Activated naive CD4-positive, alpha-beta T cell treated with anti-CD3 and anti-CD28 coated beads, Interleukin-2, amount 50 U/mL, for 16 hours (primary cell): ENCODE results near the gene ASH1L.

Experiments used
- DNase-seq: peaks from one replicate; pipeline ENCODE4 v3.0.0-alpha.2; 2020

The ASH1L gene

DNA sequence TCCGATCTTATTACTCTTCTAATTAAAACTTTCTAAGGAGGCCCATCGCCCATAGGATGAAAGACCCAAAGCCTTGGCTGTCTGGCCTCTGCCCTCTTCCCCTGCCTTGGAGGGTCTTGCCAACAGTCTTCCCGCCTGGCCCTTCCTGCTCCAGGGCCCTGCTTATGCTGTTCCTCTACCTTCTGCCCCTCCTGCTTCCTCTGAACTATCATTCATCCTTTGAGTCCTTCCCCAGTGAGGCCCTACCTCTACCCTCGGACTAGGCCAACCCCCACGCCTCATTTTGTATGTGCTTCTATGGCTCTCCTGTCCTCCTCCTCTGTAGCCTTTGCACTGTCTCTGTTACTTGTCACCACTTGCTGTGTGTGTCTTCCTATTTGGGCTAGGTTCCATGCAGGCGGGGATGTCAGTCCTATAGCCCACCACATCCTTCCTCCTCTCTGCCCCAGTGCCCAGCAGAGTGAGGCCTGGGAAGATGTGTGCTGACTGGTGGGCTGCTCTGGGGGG lies 236.5 kb downstream of the ASH1L start:
- no peak for DNase-seq

DNA sequence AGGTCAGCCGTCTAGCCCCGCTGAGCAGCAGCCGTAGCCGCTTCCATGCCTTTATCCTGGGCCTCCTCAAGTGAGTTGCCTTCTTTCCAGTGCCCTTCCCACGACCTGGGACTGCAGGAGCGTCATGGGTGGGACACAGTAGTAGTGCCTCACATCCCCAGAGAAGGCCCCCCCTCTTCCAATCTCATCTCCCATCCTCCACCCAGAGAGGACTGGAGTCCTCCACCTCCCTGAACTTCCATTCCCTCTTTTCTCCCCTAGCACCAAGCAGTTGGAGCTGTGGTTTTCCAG lies 237.1 kb downstream of the ASH1L start:
- DNase-seq = no peak

DNA sequence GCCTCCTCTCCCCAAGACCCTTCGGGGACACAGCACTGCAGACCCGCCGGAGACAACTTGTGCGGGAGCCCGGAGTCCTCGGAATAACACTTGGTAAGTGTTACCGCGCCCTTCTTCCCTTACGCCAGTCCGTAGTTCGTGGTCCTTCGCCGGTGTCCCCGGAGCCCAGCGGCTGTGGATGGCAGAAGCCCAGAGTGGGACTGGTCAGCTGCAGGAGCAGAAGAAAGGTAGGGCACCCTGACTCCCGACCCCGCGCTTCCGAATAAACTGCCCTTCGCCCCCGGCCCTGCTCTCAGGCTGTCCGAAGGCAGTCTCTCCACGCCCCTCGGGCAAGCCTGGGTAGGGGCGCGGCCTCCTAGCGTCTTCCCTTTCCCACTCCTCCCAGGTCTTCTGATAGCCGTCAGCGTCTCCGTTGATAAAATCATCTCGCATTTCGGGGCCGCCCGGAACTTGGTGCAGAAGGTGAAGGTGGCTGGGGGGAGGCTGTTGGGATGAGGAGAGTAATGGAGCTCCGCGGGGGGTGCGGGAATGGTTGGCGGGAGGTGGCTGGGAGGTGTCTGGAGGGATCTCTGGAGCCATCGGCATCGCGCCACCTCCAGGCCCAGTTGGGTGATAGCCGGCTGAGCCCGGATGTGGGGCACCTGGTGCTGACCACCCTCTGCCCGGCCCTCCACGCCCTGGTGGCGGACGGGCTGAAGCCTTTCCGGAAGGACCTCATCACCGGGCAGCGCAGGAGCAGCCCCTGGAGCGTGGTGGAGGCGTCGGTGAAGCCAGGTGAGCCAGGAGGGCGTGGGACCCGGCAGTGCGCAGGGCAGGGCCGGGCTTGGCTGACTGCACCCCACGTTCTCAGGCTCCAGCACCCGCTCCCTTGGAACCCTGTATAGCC lies 237.6 kb downstream of the ASH1L start:
- no peak for DNase-seq

DNA sequence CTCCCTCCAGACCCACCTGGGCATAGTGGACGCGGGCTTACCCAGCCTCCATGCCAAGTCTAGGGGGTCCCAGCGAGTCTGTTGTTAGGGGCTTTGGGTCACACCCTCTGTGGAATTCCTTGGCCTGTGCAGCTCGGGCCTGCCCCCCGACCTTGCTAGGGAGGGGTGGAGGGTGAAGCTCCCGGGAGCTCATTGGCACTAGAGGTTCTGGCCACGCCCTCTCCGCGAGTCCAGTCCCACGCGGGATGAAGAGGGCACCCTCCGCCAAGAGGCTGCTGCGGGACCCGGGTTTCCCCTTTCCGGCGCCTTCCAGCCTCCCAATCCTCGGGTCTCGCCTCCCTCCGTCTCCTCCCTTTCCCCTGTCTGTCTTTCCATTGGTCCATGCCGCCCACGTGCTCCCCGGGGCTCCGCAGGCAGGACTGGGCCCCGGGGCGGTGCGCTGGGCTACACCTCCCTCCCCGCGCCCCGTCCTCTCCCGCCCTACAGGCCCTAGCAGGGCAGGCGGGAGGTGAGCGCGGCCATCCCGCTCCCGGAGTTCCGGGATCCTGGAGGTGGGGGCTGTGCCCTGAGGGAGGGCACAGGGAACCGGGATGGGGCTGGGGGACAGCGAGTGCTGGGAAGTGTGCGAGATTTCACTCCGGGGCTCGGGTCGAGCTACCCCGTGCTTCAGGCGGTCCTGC lies 238.4 kb downstream of the ASH1L start:
- peak; percentile 90 for DNase-seq

DNA sequence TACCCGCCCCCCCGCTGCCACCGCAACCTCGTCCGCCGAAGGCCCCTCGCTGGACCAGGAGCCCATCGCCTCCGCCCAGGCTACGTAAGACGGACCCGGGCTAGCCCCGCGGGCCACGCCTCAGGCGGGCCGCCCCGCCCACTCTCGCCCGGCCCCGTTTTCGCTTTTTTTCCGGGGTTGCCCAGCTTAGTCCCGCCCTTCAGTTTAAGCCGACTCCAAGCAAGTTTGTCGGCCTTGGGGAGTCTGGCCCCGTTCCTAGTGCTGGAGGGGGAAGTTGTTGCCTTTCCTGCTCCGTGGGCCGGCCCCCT lies 238.9 kb downstream of the ASH1L start:
- DNase-seq = peak; percentile 74

DNA sequence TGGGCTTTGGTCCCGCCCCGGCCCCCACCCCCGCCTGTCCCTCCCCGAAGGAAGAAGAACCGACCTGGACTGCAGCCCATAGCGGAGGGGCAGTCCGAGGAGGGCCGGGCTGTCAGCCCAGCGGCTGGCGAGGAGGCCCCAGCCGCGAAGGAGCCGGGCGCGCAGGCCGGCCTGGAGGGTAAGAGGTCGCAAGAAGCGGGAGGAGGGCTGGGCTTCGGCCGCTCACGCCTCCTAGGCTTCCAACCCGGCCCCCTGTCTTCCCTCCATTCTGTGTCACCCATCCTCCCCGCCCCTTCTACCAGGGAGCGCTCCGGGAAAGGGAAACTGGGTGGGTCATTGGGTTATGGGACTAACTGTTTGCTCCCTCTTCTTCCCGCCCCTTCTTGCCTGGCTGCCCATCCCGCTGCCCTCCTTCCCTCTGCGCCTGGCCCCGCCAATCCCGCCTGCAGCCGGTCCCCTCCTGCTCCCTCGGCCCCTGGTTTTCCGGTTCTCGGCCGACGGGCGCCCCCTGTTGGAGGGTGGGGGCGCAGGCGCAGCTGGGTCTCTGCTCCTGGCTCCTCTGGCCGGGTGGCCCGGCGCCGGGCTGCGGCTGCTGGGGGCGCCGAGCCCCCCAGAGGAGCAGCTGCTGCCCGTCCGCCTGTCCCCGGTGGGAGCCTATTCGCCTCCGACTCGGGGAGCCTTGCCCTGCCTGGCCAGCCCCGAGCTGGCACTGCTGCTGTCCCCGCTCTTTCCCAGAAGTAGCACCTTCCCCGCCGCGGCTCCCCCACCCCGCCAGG lies 239.5 kb downstream of the ASH1L start:
- DNase-seq = peak; percentile 88

DNA sequence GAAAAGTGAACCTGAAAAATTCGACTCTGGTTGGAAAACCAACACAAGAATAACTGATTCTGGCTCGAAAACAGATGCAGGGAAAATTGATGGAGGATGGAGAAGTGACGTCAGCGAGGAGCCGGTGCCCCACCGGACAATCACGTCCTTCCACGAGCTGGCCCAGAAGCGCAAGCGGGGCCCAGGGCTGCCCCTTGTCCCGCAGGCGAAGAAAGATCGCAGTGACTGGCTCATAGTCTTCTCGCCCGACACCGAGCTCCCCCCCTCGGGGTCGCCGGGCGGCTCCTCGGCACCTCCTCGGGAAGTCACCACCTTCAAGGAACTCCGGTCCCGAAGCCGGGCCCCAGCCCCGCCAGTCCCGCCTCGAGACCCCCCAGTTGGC lies 240.0 kb downstream of the ASH1L start:
- peak; percentile 21 for DNase-seq

DNA sequence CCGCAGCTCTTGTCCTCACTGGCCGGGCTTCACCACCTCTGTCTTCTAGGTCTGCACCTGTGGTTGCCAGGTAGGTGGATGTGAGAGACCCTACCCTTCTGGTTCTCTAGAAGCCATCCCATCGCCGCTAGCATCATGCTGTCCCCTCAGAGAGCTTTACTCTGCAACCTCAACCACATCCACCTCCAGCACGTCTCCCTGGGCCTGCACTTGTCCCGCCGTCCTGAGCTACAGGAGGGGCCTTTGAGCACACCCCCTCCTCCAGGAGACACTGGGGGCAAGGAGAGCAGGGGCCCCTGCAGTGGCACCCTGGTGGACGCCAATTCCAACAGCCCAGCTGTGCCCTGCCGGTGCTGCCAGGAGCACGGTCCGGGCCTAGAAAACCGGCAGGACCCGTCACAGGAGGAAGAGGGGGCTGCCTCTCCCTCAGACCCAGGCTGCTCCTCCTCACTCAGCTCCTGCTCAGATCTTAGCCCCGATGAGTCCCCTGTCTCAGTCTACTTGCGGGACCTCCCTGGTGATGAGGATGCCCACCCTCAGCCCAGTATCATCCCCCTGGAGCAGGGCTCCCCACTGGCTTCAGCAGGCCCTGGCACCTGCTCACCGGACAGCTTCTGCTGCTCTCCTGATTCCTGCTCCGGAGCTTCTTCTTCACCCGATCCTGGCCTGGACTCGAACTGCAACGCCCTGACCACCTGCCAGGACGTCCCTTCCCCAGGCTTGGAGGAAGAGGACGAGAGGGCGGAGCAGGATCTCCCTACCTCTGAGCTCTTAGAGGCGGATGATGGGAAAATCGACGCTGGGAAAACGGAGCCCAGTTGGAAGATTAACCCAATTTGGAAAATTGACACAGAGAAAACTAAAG lies 240.7 kb downstream of the ASH1L start:
- no peak for DNase-seq

DNA sequence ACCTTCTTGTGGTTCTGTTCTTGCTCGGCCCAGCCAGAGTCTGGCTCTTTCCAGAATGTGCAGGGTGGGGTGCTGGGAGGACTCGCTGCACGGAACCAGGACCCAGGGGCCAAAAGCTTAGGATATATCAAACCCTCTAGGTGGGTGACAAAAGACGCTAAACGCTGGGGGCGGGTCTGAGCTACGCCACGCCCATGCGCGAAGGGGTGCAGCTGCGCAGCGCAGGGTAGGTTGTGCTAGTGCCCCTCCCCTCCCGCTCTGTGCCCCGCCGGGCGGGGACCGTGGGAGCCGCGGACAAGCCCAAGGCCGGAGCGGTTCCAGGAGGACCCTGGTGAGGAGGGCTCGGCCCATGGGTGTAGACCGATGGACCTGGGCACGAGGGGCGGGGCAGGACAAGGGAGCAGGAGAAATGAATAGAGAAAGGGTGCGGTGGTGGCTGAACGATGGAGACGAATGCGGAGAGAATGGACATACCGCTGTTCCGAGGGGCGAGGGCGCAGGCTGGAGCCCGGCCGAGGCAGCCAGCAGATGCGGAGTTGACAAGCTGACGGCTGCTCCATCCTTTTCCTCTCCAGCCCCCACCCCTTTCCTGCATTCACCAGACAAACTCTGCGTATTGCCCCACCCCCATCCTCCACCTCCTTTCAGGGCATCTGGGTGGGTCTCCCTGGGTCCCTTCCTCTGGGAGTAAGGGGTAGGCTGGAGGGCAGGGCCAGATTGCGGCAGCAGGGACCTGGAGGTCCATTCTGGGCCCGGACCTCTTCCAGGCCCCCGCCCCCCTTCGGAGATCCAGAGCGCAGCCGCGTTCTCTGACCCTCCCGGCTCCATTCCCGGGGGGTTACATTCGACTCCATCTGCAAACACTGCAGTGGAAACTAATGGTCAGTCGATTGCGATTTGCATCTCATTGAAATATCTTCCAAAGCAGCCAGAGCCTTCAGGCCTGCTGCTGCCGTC lies 241.7 kb downstream of the ASH1L start, which contains the start of gene RUSC1:
Gene RUSC1, plus strand, starts transcription at position 234 of the 957 bp plus-strand sequence. CDS start 880 bp downstream, outside the sequence.
- peak; percentile 81 for DNase-seq

DNA sequence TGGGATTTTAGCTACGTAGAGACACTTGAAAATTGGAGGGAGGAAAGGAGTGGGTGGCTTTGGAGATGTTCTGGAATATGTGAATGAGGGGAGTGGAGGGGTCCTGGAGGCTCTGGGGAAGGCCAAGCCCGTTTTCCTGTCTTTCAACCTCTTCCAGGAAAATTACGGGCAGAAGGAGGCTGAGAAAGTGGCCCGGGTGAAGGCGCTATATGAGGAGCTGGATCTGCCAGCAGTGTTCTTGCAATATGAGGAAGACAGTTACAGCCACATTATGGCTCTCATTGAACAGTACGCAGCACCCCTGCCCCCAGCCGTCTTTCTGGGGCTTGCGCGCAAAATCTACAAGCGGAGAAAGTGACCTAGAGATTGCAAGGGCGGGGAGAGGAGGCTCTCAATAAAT lies 242.4 kb downstream of the ASH1L start:
- no peak for DNase-seq

DNA sequence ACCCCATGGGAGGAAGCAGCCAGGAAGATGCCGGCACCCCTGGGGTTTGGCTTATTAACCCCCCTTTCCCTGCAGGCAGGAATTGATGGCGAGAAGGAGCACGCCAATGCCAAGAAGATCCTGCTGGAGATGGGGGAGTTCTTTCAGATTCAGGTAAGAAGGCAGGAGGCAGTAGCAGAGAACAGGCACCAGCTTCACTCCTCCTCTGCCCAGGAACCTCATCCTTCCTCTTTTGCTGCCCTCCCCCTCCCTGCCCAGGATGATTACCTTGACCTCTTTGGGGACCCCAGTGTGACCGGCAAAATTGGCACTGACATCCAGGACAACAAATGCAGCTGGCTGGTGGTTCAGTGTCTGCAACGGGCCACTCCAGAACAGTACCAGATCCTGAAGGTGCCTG lies 243.1 kb downstream of the ASH1L start:
- DNase-seq = no peak

DNA sequence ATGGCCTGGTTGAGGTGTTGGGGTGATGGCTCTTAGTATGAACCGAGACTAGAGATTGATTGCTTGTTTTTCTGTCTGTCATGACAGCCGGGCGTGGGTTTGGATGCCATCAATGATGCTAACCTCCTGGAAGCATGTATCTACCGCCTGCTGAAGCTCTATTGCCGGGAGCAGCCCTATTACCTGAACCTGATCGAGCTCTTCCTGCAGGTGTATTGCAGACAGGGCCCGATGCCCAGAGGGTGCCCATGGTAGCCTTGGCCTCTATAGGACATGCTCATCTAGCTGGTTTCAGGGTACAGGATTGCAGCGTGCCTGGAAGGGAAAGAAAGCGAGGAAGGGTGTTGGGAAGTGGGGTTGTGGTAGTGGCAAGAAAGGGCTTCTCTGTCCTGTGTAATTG lies 244.5 kb downstream of the ASH1L start:
- no peak for DNase-seq

DNA sequence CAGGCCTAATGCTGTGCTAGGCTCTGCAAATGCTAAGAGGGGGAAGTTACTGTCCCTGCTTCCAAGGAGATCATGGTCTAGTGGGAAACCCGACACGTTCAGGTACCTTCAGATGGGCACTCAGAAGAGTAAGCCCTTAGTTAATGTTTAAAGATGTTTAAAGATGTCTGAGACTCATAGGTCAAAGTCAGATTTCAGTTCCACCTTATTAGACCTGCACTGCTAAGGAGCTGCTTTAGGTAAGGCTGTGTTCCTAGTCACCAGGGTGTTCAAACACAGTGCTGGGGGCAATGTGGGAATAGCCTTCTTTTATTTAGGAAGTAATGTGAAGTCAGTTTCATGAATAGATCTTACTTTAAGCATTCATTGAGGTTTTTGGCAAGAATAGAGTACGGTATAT lies 245.7 kb downstream of the ASH1L start:
- no peak for DNase-seq

DNA sequence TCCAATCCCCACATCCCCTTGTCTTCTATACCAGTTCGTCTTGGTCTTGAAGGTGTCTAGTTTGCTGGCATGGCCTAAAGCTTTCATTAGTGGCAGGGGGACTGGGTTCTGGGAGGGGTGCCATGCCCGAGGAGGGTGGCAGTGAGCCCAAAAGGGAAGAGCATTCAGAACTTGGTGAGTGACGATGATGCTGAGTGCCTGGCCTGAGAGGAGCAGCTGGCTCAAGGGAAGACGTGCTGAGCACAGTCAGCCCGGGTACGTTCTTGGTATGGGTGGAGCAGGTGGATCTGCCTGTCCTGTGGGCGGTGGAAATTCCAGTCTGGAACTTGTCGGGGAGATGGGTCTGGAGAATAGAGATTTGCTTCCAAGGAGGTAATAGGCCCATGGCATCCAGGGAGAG lies 249.3 kb downstream of the ASH1L start:
- DNase-seq = no peak

DNA sequence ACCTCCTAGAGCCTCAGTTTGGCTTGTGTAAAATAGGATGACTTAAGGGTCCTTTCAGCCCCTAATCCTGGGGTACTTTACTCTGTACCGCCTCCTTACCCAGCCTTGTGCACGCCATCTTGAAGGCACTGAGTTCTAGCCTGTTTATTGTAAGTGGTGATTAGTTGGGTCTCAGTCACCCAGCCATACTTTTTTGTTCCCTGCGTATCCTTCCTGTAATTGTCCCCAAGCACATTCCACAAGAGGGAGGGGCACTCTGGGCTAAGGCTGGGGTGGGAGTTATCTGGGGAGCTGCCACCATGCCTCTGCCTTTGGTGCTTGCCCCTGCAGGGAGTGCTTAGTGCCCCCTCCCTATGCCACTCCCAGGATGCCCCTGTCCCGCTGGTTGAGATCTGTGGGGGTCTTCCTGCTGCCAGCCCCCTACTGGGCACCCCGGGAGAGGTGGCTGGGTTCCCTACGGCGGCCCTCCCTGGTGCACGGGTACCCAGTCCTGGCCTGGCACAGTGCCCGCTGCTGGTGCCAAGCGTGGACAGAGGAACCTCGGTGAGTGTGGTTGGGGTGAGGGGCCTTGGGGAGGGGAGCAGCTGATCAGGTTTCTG lies 253.1 kb downstream of the ASH1L start:
- no peak for DNase-seq

DNA sequence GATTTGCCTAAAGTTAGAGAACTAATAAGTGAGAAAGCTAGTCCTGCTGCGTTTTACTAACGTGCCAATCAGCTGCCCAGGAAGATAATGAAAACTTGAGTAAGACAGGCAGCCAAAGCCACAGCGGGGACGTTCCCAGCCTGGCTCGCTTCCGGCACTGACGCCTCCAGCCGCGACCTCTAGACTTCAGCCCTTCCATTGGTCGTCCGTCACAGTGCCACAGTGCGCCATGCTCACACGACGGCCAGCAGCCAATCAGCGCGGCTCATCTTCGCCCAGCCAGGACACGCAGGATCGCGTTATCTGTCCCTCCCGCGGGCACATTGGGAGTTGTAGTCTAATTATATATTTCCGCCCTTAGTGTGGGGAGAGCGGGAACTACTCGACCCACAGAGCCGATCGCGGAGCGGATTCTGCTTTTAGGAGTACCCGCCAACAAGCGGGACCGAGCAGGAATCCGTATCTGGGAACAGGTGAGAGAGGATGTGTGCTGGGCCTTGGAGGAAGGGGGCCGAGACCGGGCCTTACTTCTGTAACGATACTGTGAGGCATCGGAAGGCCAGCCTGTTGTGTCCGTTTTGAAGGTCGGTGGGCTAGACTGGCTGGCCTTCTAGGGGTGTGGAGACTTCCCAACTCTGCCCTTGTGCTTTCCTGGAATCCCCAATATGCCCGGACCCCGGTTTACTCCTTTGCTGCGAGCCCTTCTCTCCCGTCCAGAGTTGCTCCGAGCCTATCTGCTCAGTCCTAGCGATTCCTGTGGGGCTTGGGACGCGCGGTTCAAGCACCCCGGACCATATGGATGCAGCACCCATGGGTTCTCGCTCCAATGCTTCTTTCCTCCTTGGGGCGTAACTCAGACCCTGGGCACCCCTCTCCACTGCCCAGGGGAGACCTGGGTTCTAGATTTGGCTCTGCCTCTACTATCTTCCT lies 253.8 kb downstream of the ASH1L start, which contains the start of gene FDPS:
Gene FDPS, plus strand, starts transcription at position 374 of the 930 bp plus-strand sequence. CDS start 924 bp downstream, outside the sequence.
- DNase-seq = peak; percentile 97

DNA sequence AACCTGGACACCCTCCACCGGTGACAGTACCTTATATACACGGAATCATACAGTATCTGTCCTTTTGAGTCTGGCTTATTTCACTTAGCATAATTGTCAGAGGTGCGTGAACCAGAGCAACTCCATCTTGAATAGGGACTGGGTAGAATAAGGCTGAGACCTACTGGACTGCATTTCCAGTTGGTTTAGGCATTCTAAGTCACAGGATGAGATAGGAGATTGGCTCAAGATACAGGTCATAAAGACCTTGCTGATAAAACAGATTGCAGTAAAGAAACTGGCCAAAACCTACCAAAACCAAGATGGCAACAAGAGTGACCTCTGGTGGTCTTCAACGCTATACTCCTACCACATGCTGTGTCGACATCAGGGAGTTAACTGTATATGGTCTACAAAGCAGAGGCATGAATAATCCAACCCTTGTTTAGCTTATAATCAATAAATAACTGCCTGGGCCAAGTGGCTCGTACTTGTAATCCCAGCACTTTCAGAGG lies 255.3 kb downstream of the ASH1L start:
- no peak for DNase-seq

DNA sequence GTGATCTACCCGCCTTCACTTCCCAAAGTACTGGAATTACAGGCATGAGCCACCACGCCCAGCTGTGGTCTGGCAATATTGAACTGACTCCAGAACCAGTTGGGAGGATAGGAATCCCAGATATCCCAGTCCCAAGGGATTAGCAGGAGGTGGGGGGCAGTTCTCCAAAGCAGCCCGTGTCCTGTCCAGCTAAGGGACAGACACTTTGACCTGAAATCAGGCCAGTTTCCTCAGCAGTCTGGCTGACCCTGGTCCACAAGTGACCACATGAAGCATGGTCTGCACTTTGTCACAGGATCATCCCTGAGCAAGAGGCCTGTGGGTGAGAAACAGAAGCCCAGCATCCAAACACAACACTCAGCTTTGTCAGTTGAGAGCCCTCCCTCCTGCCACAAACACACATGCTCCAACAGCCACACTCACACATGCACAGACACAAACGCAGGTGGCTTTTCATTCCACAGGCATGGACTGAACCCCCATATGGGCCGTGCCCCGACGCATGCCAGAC lies 256.7 kb downstream of the ASH1L start:
- no peak for DNase-seq

DNA sequence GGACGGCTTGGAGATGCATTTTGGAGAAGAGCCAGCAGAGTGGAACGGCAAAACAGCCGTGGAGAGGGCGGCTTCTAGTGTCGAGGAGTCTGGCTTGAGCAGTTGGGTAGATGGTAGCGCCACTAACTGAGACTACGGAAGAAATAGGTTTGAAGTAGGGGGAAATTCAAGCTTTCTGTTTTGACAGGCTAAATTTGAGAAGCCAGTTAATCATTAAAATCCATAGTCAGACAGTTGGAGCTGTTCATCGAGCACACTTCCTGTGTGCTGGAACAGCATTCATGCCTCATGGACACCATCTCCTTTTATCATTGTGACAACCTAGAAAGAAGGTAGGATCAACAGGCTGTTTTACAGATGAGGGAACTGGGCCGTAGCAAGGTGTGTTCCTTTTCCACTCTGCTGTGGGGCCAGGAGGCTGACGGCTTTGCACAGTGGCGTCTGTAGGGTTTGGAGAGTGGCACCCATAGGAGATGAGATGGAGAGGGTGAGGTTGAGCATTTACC lies 258.0 kb downstream of the ASH1L start:
- no peak for DNase-seq
